HepG2 (cell line): ENCODE results near the gene CAPZB. TPM values are rescaled to one million over a fixed set of nuclear protein-coding genes. Genes with fewer than 3 reads are reported as not detected.

Experiments used
- ATAD3A ChIP-seq: sonication (generic); formaldehyde crosslinking; IDR thresholded peaks from 2 replicates; pipeline ENCODE4 v1.4.0; 2020; ENCODE audit warnings: missing genetic modification reagents
- GATAD2A ChIP-seq: IDR thresholded peaks from 2 replicates; pipeline ENCODE4 v1.6.1; 2016
- KDM6A ChIP-seq: IDR thresholded peaks from 2 replicates; pipeline ENCODE4 v1.6.1; 2016; ENCODE audit warnings: low read depth
- MIER2 ChIP-seq: IDR thresholded peaks from 2 replicates; pipeline ENCODE4 v1.6.1; 2016; ENCODE audit warnings: missing biosample characterization, missing genetic modification reagents
- PHF21A ChIP-seq: sonication (generic); formaldehyde crosslinking; IDR thresholded peaks from 2 replicates; pipeline ENCODE4 v1.5.0; 2020; ENCODE audit warnings: mild to moderate bottlenecking, missing genetic modification reagents
- PHF8 ChIP-seq: sonication (generic); formaldehyde crosslinking; IDR thresholded peaks from 2 replicates; pipeline ENCODE4 v1.5.0; 2020; ENCODE audit warnings: missing genetic modification reagents
- PRMT3 ChIP-seq: sonication (generic); formaldehyde crosslinking; IDR thresholded peaks from 2 replicates; pipeline ENCODE4 v1.8.1; 2022; ENCODE audit warnings: low read depth, mild to moderate bottlenecking, moderate library complexity, missing genetic modification reagents, borderline replicate concordance
- RORA ChIP-seq: sonication (generic); formaldehyde crosslinking; IDR thresholded peaks from 2 replicates; pipeline ENCODE4 v1.5.0; 2020; ENCODE audit warnings: mild to moderate bottlenecking, missing genetic modification reagents, moderate library complexity
- STAG1 ChIP-seq: sonication (generic); formaldehyde crosslinking; IDR thresholded peaks from 2 replicates; pipeline ENCODE4 v1.4.0; 2020; ENCODE audit warnings: missing genetic modification reagents
- TEAD3 ChIP-seq: optimal IDR thresholded peaks from 2 replicates; pipeline ENCODE3; 2016; ENCODE audit warnings: borderline replicate concordance
- XRCC5 ChIP-seq: fragments of 200-400 bp; formaldehyde crosslinking; optimal IDR thresholded peaks from 2 replicates; pipeline ENCODE3; 2017; ENCODE audit warnings: mild to moderate bottlenecking, low read length
- ZNF496 ChIP-seq: sonication (generic); formaldehyde crosslinking; IDR thresholded peaks from 2 replicates; pipeline ENCODE4 v1.8.1; 2023; ENCODE audit warnings: mild to moderate bottlenecking, moderate library complexity, missing genetic modification reagents; ENCODE audit not compliant: insufficient replicate concordance
- ZNF549 ChIP-seq: sonication (generic); formaldehyde crosslinking; IDR thresholded peaks from 2 replicates; pipeline ENCODE4 v1.5.0; 2020; ENCODE audit warnings: missing genetic modification reagents
- ZNF891 ChIP-seq: sonication (generic); formaldehyde crosslinking; IDR thresholded peaks from 2 replicates; pipeline ENCODE4 v1.5.0; 2020; ENCODE audit warnings: mild to moderate bottlenecking, missing genetic modification reagents
- polyA plus RNA-seq, 8 experiments: library from polyadenylated mRNA; depleted of rRNA in 3 of 8; stranded (reverse) in 7 of 8; unstranded in 1 of 8; fragments of >200 nt; fragmentation: Illumina TruSeq in 4 of 8; extraction: Trizol in 4 of 8; gene quantifications; 2 replicates each; pipeline versions ENCODE4 v1.2.1 to v1.2.3, GENCODE V29; 2011 to 2016; ENCODE audit warnings: low read depth in 4 of 8, missing spikeins in 1 of 8, mixed read lengths in 1 of 8; ENCODE audit not compliant: insufficient read depth in 1 of 8
- total RNA-seq, 5 experiments: library from RNA; depleted of rRNA; stranded (reverse); fragments of >200 nt; fragmentation: Illumina TruSeq; extraction: Trizol; gene quantifications; 2 replicates each; pipeline ENCODE4 v1.2.3, GENCODE V29; 2016; ENCODE audit warnings: low read depth in 1 of 5
- TF ChIP-seq, protein P1 (sequence below): sonication (generic); formaldehyde crosslinking; IDR thresholded peaks from 2 replicates; pipeline ENCODE4 v1.9.0; 2022; ENCODE audit warnings: missing genetic modification reagents, mild to moderate bottlenecking, borderline replicate concordance
- TF ChIP-seq, protein P2 (sequence below): sonication (generic); formaldehyde crosslinking; IDR thresholded peaks from 2 replicates; pipeline ENCODE4 v1.5.0; 2020; ENCODE audit warnings: missing genetic modification reagents, mild to moderate bottlenecking, borderline replicate concordance
- TF ChIP-seq, protein P3 (sequence below): sonication (generic); formaldehyde crosslinking; conservative IDR thresholded peaks from 2 replicates; pipeline ENCODE4 v1.8.0; 2022; ENCODE audit warnings: mild to moderate bottlenecking, moderate library complexity, missing genetic modification reagents
- TF ChIP-seq, protein P4 (sequence below): sonication (generic); formaldehyde crosslinking; IDR thresholded peaks from 2 replicates; pipeline ENCODE4 v1.4.0; 2020; ENCODE audit warnings: missing genetic modification reagents, borderline replicate concordance
- TF ChIP-seq, protein P5 (sequence below): IDR thresholded peaks from 2 replicates; pipeline ENCODE4 v1.6.1; 2018; ENCODE audit warnings: missing genetic modification reagents

CAPZB gene
- total and polyA plus RNA-seq, 2 of the 13 experiments (the other 11 are each of a cell fraction or from before 2014, with no cell fraction given), result 58.9 to 76.9 TPM

DNA sequence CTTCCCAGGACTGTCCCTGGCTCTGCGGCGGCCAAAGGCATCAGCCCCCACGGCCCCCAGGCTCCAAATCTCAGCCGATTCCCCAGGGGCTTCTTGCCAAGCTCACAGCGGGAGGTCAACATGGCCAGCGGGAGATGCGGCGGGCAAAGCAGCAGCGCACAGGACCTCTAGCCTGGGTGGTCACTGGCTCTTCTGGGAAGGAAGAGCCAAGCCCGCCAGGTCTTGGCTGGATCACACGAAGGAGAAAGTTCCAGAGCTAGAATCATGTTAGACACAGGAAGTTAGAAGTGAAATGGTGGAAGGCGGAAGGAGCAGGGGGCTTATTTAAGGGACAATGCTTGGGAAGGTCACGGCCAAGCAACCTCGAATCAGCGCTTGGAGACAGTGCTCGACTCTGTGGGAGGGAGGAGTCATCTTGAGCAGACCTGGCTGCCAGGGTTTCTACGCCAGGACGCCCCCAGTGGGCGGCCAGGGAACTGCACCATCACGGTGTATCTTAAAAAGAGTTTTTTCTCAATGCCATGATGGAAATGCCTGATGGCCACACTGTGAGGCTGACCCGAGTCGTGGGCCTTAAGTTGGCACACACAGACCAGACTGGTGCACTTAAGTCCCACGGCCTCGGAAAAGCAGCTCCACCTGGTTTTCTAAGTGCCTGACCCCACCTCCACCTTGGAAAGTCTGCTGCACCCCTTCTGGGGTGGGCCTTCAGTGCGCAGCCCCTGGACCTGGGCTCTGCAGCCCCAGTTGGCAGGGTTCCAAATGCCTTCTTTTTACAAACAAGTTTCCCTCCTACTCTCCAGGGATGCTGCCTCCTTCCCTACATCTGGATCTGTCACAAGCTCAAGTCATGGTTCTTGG lies 143.9 kb downstream of the CAPZB start (continued):
- TF ChIP-seq, protein P1, sequence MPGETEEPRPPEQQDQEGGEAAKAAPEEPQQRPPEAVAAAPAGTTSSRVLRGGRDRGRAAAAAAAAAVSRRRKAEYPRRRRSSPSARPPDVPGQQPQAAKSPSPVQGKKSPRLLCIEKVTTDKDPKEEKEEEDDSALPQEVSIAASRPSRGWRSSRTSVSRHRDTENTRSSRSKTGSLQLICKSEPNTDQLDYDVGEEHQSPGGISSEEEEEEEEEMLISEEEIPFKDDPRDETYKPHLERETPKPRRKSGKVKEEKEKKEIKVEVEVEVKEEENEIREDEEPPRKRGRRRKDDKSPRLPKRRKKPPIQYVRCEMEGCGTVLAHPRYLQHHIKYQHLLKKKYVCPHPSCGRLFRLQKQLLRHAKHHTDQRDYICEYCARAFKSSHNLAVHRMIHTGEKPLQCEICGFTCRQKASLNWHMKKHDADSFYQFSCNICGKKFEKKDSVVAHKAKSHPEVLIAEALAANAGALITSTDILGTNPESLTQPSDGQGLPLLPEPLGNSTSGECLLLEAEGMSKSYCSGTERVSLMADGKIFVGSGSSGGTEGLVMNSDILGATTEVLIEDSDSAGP (CRISPR knock-in tag), result peak; percentile 52; the same call in 1 of the 2 replicates
- TF ChIP-seq ATAD3A (CRISPR knock-in tag) (no peak), ZNF496 (CRISPR knock-in tag) (no peak), ZNF891 (CRISPR knock-in tag) (0 out of 2 replicates have a peak, but pooled peaks have one; percentile 22), PHF21A (CRISPR knock-in tag) (no peak), MIER2 (CRISPR knock-in tag) (no peak), PRMT3 (no peak), GATAD2A (CRISPR knock-in tag) (0 out of 2 replicates have a peak, but pooled peaks have one; percentile 11), PHF8 (CRISPR knock-in tag) (no peak), XRCC5 (peak; percentile 73), RORA (CRISPR knock-in tag) (no peak), ZNF549 (CRISPR knock-in tag) (no peak), STAG1 (CRISPR knock-in tag) (peak; percentile 42), TEAD3 (peak; percentile 10), KDM6A (CRISPR knock-in tag) (no peak)
- TF ChIP-seq, protein P2, sequence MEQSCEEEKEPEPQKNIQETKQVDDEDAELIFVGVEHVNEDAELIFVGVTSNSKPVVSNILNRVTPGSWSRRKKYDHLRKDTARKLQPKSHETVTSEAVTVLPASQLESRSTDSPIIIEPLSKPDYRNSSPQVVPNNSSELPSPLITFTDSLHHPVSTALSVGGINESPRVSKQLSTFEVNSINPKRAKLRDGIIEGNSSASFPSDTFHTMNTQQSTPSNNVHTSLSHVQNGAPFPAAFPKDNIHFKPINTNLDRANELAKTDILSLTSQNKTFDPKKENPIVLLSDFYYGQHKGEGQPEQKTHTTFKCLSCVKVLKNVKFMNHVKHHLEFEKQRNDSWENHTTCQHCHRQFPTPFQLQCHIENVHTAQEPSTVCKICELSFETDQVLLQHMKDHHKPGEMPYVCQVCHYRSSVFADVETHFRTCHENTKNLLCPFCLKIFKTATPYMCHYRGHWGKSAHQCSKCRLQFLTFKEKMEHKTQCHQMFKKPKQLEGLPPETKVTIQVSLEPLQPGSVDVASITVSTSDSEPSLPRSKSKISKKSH (CRISPR knock-in tag), result no peak
- TF ChIP-seq, protein P3, sequence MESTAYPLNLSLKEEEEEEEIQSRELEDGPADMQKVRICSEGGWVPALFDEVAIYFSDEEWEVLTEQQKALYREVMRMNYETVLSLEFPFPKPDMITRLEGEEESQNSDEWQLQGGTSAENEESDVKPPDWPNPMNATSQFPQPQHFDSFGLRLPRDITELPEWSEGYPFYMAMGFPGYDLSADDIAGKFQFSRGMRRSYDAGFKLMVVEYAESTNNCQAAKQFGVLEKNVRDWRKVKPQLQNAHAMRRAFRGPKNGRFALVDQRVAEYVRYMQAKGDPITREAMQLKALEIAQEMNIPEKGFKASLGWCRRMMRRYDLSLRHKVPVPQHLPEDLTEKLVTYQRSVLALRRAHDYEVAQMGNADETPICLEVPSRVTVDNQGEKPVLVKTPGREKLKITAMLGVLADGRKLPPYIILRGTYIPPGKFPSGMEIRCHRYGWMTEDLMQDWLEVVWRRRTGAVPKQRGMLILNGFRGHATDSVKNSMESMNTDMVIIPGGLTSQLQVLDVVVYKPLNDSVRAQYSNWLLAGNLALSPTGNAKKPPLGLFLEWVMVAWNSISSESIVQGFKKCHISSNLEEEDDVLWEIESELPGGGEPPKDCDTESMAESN, result no peak
- TF ChIP-seq, protein P4, sequence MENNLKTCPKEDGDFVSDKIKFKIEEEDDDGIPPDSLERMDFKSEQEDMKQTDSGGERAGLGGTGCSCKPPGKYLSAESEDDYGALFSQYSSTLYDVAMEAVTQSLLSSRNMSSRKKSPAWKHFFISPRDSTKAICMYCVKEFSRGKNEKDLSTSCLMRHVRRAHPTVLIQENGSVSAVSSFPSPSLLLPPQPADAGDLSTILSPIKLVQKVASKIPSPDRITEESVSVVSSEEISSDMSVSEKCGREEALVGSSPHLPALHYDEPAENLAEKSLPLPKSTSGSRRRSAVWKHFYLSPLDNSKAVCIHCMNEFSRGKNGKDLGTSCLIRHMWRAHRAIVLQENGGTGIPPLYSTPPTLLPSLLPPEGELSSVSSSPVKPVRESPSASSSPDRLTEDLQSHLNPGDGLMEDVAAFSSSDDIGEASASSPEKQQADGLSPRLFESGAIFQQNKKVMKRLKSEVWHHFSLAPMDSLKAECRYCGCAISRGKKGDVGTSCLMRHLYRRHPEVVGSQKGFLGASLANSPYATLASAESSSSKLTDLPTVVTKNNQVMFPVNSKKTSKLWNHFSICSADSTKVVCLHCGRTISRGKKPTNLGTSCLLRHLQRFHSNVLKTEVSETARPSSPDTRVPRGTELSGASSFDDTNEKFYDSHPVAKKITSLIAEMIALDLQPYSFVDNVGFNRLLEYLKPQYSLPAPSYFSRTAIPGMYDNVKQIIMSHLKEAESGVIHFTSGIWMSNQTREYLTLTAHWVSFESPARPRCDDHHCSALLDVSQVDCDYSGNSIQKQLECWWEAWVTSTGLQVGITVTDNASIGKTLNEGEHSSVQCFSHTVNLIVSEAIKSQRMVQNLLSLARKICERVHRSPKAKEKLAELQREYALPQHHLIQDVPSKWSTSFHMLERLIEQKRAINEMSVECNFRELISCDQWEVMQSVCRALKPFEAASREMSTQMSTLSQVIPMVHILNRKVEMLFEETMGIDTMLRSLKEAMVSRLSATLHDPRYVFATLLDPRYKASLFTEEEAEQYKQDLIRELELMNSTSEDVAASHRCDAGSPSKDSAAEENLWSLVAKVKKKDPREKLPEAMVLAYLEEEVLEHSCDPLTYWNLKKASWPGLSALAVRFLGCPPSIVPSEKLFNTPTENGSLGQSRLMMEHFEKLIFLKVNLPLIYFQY (CRISPR knock-in tag), result peak; percentile 26; the same call in 1 of the 2 replicates
- TF ChIP-seq, protein P5, sequence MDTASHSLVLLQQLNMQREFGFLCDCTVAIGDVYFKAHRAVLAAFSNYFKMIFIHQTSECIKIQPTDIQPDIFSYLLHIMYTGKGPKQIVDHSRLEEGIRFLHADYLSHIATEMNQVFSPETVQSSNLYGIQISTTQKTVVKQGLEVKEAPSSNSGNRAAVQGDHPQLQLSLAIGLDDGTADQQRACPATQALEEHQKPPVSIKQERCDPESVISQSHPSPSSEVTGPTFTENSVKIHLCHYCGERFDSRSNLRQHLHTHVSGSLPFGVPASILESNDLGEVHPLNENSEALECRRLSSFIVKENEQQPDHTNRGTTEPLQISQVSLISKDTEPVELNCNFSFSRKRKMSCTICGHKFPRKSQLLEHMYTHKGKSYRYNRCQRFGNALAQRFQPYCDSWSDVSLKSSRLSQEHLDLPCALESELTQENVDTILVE (CRISPR knock-in tag), result no peak
